ENCODE results near the gene FBXL3. TPM values are rescaled to one million over a fixed set of nuclear protein-coding genes. Genes with fewer than 3 reads are reported as not detected.
"Not testable (repeated sequence)": the region's sequence is repeated elsewhere in the genome, so short reads cannot be mapped to it uniquely, and the experiment has no call there.

The FBXL3 gene
- polyA plus RNA-seq, 1 donor = 34.6 TPM

GRCh38 chr13:76982061-76982460 is 44.9 kb downstream of the FBXL3 start:
- no peak for DNase-seq

DNA sequence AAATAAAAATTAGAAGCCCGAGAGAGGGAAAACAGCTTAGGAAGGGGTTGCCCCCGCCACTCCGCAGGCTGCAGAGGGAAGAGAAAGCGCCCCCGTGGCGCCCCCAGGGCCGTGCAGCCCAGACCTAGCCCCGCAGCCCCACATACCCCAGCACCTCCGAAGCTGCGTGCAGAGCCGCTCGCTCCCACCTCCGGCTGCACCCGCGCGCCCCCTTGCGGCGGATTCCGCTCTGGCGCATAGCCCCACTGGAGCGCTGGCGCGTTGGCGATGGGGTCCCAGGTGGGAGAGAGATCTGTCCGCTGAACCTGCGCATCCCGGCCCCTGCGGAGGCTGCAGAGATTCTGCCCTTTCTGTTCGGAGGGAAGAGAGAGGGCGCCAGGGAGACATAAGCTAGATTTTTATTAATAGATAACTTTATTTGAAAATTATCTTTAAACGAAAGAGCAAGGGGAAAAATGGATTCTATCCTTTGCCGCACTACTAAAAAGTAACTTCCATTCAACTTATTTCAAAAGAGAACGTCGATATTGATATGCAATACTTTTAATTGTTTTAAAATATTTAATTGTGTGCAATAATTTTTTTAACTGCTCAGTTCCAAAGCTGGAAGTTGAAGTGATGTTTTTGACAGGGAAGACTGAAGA is 46.8 kb downstream of the FBXL3 start:
- DNase-seq = peak; percentile 83

- DNase-seq = no peak
Observed at GRCh38 chr13:76976929-76977328, 50.0 kb downstream of the FBXL3 start.

GRCh38 chr13:76976490-76976889 is 50.5 kb downstream of the FBXL3 start:
- no peak for DNase-seq

DNA sequence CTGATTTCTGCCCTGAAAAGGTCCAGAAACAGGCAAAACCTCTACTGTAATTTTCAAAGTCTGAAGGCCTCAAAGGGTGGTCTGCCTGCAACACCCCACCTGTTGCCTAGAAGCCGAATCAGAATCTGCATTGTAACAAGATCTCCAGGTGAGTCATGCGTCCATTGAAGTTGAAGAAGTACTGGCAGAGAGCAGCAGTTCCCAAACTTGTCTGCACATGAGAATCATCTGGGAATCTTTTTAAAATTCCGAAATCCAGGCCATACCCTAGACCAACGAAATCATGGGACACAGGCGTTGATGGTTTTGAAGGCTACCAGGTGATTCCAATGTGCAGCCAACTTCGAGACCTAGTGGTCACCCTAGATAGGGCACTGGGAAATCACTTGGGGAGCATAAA is 51.1 kb downstream of the FBXL3 start:
- DNase-seq = no peak

DNA sequence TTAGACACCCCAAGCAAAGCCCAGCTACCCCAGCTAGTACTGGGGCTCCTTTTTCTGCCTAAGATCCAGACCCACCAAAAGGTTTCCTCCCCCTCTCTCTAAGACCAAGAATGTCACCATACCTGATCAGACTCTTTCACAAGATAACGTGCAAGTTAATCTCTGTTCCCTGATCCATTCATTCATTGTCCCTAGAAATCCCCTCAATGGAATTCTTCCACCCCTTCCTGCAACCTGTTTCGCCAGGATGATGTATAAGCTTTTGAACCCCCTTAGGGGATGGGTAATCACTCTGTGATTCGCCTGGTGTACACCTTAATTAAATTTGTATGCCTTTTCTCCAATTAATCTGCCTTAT is 52.4 kb downstream of the FBXL3 start:
- no peak for DNase-seq

DNA sequence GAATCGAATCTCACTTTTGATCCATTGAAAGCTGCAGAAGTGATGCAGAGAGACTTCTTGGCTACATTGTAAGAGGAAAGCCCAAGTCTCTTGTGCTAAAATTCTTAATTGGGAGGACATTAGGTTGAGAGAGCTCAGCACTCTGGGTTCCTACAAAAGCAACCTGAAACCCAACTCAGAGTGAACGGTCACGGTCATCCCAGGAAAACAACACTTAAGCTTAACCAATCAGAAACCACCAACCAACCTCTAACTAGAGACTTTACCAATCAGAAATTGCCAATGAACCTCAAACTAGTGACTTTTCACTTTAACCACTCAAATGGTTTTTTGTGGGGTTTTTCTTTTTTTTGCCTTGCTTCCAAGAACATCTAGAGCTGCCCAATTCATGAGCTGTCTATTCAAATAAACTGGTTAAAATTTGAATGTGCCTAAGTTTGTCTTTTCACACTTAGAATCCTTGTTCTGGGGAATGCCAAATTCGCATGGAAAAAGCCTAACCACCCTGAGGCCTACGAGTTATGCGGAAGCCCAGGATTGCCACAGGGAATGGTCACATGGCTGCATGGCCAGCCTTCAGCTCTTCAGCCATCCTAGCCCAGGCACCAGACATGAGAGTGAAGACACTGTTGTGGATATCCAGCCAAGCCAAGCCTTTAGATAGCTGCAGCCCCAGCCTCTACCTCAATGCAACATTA is 52.9 kb downstream of the FBXL3 start:
- DNase-seq = no peak

- no peak for DNase-seq
Observed at GRCh38 chr13:76971851-76972829, 54.8 kb downstream of the FBXL3 start.

DNA sequence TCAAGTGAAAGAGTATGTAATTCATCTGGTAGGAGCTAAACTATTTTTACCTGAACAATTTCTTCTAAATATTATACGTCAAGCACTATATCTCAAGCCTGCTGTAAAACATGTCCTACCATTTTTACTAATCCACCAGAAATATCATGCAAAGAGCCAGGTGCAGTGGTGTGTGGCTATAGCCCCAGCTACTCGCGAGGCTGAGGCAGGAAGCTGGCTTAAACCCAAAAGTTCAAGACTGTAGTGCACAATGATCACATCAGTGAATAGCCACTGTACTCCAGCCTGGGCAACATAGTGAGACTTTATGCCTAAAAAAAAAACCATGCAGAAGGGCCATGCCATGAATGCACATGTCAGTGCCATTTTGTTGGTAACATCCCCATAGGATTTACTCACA is 55.7 kb downstream of the FBXL3 start:
- no peak for DNase-seq

GRCh38 chr13:76969488-76970365 is 57.2 kb downstream of the FBXL3 start:
- DNase-seq = no peak

GRCh38 chr13:76968041-76968440 is 58.9 kb downstream of the FBXL3 start:
- no peak for DNase-seq

DNA sequence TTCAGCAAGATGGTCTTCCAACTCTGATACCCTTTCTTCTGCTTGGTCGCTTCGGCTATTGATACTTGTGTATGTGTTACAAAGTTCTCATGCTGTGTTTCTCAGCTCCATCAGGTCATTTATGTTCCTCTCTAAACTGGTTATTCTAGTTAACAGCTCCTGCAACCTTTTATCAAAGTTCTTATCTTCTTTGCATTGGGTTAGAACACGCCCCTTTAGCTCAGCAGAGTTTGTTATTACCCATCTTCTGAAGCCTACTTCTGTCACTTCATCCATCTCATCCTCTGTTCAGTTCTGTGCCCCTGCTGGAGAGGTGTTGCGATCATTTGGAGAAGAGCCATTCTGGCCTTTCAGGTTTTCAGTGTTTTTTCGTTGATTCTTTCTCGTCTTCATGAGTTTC is 59.9 kb downstream of the FBXL3 start:
- no peak for DNase-seq

DNA sequence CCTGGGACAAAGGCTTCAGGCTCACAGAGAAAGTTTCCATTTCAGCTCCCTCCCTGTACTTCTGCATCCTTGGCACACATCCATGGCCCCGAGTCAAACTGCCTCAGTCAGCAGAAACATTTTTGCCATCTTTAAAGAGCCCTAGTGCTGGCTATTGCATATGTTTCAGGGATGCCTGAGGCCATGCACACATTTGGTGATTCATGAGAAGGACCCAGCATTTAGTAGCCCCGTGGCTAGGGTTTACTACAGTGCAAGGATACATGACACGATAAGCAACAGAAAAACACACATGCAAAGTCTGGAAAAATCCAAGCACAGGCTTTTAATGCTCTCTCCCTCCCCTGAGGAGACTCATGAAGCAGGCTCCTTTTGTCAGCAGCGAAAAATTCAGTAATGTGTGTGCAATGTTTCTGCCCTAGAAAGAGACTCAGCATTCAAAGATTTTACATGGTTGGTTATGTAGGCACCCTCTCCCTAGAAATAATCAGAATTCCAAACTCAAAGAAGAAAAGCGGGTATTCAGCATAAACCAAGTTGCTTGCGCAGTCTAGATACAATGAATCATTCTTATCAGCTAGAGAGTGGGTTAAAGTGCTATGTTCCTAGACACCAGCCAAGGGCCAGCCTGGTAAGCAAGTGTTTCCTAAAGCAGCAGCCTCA is 61.1 kb downstream of the FBXL3 start:
- peak; percentile 83 for DNase-seq

DNA sequence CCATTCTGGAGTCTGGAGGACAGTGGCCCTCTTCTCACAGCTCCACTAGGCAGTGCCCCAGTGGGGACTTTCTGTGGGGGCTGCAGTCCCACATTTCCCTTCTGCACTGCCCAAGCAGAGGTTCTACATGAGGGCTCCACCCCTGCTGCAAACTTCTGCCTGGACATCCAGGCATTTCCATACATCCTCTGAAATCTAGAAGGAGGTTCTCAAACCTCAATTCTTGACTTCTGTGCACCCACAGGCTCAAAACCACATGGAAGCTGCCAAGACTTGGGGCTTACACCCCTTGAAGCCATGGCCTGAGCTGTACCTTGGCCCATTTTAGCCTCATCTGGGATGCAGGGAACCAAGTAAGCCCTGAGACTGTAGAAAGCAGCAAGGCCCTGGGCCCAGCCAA is 67.2 kb downstream of the FBXL3 start:
- not testable (repeated sequence) for DNase-seq

GRCh38 chr13:76958841-76959432 is 68.0 kb downstream of the FBXL3 start:
- DNase-seq = no peak

GRCh38 chr13:76955661-76956060 is 71.3 kb downstream of the FBXL3 start:
- DNase-seq = no peak

Other genes with a start within 250 kb of the FBXL3 start
- 167 TPM for gene KCTD12, start 140.8 kb downstream of the FBXL3 start, polyA plus RNA-seq (ENCODE audit: insufficient read length)
- gene ACOD1, start 78.6 kb downstream of the FBXL3 start, polyA plus RNA-seq (ENCODE audit: insufficient read length) = not detected
- 15.0 TPM for gene CLN5, start 35.1 kb downstream of the FBXL3 start, polyA plus RNA-seq (ENCODE audit: insufficient read length)